Measurements from ENCODE around the gene RSF1.

Gene RSF1

DNA sequence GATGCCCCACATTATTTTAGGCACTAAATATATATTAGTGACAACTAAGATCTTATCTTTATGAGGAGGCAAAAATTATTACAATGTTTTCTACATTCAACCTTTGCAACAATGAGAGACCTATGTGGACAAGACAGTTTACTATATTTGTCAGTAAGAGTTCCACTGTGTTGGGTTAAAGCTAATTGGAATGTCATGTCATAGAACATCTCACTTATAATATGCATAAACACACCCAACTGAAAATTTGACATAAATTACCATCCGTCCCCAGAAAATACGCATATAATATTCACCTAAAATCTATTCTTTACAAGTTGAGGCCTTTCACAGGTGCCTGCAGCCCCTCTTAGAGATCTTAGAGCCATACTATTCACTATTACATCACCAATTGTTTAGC, 84.0 kb downstream of the RSF1 start:
- DNase-seq: no peak

GRCh38 chr11:77734890-77735289, 85.6 kb downstream of the RSF1 start:
- no peak for DNase-seq

- DNase-seq: no peak
These were observed 88.4 kb downstream of the RSF1 start for GRCh38 chr11:77732143-77732542.

DNA sequence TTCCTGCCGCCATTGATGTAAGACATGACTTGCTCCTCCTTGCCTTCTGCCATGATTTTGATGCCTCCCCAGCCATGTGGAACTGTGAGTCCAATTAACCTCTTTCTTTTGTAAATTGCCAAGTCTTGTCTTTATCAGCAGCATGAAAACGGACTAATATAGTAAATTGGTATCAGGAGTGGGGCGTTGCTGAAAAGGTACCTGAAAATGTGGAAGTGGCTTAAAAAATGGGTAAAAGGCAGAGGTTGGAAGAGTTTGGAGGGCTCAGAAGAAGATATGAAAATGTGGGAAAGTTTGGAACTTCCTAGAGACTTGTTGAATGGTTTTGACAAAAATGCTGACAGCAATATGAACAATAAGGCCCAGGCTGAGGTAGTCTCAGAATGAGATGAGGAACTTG, 89.7 kb downstream of the RSF1 start:
- DNase-seq: no peak

DNA sequence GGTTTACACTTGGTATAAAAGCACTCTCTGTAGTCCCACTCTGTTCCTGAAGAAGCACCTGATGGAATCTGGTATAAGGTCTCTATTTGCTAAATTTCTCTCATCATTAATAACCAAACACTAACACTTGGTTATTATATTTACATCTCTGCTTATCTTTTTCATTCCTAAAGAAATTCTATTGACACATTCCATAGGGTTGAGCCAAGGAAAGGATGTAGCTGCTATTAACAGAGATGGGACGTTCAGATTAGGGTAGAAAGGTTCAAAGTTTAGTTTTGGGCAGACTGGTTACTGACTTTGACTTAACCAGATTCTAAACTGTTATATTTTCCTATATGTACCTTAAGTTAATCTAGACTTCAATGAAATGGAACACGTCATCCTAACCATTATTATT, 91.5 kb downstream of the RSF1 start:
- DNase-seq: no peak

DNA sequence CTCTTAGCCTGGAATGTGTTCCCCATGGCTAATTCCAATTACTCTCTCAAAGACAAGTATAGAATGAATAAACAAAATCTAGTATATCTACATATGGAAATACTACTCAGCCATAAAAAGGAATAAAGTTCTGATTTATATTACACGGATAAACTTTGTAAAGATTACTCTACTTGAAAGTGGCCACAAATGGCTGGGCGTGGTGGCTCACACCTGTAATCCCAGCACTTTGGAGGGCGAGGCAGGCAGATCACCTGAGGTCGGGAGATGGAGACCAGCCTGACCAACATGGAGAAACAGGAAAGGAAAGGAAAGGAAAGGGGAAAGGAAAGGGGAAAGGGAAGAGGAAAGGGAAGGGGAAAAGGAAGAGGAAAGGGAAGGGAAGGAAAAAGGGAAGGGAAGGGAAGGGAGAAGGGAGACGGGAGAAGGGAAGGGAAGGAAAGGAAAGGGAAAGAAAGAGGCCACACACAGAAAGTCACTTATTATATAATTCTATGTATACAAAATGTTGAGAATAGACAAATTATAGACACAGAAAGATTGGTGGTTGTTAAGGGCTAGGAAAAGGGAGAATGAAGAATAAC, 92.2 kb downstream of the RSF1 start:
- no peak for DNase-seq

DNA sequence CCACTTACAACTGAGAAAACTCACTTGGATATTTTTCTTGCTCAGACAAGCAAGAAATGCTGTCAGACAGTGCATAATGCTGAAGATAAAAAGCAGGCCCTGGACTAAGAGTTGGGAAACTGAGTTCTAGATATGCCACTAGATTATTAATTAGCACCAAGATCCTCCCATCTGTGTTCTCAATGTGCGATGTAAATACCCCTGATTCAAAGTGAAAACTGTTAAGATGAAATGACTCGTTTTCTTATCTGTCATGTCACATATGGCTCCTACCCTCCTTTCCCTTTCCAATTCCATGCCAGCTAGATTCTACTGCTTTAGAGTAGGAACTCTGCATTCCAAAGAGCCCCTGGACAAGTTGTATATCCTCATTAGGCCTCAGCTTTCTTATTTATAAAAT, 94.0 kb downstream of the RSF1 start:
- DNase-seq: no peak

DNA sequence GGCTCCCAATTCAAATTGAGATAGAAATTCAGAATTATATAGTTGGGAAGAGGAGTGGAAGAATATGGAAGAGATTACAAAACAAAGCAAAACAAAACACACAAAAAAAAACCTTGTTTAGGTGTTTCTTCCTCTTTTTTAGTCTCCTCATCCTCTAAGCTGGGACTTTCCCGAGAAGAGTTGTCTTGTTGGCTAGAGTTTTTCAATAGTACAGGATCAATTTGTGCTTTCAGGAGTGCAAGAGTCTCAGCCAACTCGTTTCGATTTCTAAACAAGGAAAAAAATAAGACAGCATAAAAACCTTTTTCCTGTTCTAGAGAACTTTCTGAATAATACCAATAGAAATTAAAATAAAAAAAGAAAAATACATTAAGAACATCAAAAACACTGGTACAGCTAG, 95.1 kb downstream of the RSF1 start:
- DNase-seq: no peak

GRCh38 chr11:77724636-77725035, 95.9 kb downstream of the RSF1 start:
- DNase-seq: no peak

DNA sequence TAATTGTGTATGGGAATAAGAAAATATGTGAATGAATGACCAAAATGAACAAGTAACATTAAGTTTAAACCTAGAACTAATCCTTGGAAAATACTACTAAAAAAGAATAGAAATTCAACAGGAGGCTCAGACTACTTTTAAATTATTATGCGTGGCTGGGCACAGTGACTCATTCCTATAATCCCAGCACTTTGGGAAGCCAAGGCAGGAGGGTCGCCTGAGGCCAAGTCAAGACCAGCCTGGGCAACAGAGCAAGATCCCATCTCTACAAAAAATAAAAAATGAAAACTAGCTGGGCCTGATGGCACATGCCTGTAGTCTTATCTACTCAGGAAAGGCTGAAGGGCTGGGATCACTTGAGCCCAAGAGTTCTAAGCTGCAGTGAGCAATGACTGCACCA, 97.5 kb downstream of the RSF1 start:
- DNase-seq: no peak

- peak; percentile 45 for DNase-seq
These were observed 110.2 kb downstream of the RSF1 start for GRCh38 chr11:77710358-77710757.

GRCh38 chr11:77705876-77706579, 114.5 kb downstream of the RSF1 start:
- DNase-seq: no peak

DNA sequence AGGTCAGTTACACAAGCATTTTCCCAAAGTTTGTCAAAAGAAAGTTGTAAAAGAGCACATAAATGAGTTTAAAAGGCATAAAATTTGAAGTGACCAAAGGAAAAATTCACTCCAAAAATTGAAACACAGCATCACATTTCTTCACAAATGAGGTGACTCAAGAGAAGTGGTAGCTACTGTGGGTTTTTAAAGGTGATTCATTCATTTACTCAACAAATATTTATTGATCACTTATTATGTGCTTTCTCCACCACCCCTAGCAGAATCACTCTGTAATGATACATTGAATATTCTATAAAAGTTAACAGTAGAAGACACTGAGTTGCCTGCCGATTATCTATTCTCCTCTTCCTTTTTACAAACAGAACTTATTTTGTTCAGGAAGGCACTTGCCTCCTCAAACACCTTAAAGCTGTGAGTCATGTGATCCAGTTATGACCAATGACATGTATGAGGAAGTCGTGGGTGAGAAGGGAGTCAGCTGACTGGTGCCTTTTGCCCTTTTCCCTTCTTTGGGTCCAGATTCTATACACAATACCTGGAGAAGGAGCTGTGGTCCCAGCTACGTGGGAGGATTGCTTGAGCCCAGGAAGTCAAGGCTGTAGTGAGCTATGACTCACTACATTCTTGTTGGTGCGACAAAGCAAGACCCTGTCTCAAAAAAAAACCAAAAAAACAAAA, 115.2 kb downstream of the RSF1 start:
- peak; percentile 63 for DNase-seq

GRCh38 chr11:77704029-77704428, 116.5 kb downstream of the RSF1 start:
- DNase-seq: no peak

- no peak for DNase-seq
These were observed 121.1 kb downstream of the RSF1 start for GRCh38 chr11:77699425-77699824.

- DNase-seq: no peak
These were observed 121.6 kb downstream of the RSF1 start for GRCh38 chr11:77698896-77699295.

GRCh38 chr11:77697865-77698264, 122.7 kb downstream of the RSF1 start:
- DNase-seq: no peak

- DNase-seq: no peak
These were observed 125.1 kb downstream of the RSF1 start for GRCh38 chr11:77695417-77695816.

GRCh38 chr11:77690649-77691048, 129.9 kb downstream of the RSF1 start:
- no peak for DNase-seq

DNA sequence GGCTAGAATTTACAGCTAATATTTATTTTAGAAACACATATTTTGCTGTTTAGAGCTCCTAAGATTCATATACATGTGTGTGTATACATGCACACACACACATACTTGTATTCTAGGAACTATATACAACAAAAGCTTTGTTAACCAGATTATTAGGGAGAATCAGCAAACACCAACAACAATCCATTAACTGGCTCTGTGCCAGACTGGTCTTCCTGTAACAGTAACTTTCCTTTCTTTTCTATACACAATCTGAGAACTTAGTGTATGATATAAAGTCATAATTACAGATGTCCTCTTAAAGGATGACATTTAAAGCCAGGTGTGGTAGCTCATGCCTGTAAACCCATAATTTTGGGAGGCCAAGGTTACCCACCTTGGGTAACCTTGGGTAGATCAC, 133.4 kb downstream of the RSF1 start:
- no peak for DNase-seq

DNA sequence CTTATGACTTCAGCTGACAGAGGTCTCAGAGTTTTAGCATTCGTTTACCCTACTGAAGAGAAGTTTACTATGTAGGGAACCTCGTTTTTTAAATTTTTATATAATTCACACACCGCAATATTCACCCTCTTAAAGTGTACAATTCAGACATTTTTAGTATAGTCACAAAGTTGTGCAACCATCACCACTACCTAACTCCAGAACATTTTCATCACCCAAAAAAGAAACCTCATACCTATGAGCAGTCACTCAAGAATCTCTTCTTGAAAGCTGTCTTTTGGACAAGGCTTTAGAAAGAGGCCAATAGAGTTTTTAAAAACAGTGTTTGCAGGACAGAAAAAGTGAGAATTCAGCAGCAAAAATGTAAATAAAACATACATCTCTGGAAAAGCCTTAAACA, 143.4 kb downstream of the RSF1 start:
- no peak for DNase-seq

DNA sequence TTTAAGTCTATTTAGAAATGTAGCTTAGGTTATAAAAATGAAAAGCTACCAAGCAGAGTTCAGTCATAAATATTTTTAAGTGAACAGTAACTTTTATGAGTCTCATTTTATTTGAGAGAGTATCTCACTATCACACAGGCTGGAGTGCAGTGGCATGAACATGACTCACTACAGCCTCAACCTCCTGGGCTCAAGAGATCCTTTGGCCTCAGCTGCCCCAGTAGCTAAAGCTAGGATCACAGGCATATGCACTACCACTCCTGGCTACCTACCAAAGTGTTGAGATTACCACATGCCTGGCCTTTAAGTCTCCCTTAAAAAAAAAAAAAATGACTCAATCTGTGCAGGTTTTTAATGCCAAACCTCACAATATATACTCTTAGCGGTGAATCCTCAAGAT, 148.3 kb downstream of the RSF1 start:
- peak; percentile 22 for DNase-seq

DNA sequence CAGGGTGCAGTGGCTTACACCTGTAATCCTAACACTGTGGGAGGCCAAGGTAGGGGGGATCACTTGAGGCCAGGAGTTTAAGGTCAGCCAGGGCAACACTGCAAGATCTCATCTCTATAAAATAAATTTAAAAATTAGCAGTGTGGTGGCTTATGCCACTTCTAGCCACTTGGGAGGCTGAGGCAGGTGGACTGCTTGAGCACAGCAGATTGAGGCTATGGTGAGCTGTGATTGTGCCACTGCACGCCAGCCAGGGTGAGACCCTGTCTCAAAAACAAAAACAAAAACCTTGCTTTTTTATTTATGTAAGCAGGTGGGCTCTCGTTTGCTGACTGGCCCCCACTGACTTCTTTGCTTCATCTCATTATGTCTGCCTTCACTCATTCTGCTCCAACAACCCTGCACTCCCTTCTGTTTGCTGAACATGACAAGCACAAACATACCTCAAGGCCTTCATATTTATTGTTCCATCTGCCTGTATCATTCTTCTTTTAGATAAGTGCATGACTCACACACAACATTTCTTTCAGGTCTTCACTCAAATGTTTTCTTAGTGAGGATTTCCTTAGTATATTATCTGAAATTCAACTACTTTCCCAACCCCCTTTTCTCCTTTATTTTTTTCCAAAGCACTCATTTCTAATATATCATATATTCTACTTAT, 150.5 kb downstream of the RSF1 start:
- peak; percentile 37 for DNase-seq

GRCh38 chr11:77668760-77669159, 151.8 kb downstream of the RSF1 start:
- DNase-seq: peak; percentile 31
